ENCODE results near the gene FGF19. TPM values are rescaled to one million over a fixed set of nuclear protein-coding genes. Genes with fewer than 3 reads are reported as not detected.

The FGF19 gene
- total and polyA plus RNA-seq, 2 donors (not counting 1 experiment from before 2014, with no cell fraction given), result not detected

- CTCF ChIA-PET, result interaction anchor here (1.2 to 4.3 kb wide), 3 partner anchors 33 to 571 kb away, joined by 3 to 21 read pairs (median 8); no protein-coding TSS in a partner anchor
- no peak for DNase-seq
- no peak overlapping the region for H3K4me3 Mint-ChIP-seq
- H2AFZ ChIP-seq (ENCODE audit: insufficient read depth, low read depth, low read length, poor library complexity, severe bottlenecking), result no peak overlapping the region
- H4K20me1 ChIP-seq (ENCODE audit: control insufficient read depth, insufficient read depth, low read length, poor library complexity, severe bottlenecking), result peaks cover 35% of the 10 kb centered on the region
- H3K4me2 ChIP-seq (replicated peaks; ENCODE audit: low read depth, low read length, poor library complexity, severe bottlenecking), result no peak overlapping the region
- no peaks in the 10 kb centered on the region for H3K9me3 Mint-ChIP-seq (ENCODE audit: insufficient read depth)
- peaks cover 26% of the 10 kb centered on the region for H3K79me2 ChIP-seq (ENCODE audit: control insufficient read depth, insufficient read depth, low read length)
- intact Hi-C loops (cut with micrococcal nuclease), result loop anchor here (10.0 kb wide), 2 partner anchors 377 to 767 kb away; partner anchors contain the start of genes IGHMBP2, MRPL21 and MYEOV
- H3K27ac Mint-ChIP-seq, result no peak overlapping the region
- H3K9me3 ChIP-seq (ENCODE audit: control extremely low read depth in 1 of 3, control insufficient read depth in 2 of 3, insufficient read depth in 1 of 3, low read length in 2 of 3), result no peaks in the 10 kb centered on the region
- POLR2A ChIA-PET, result no interaction called here
- no peak overlapping the region for H3K27ac ChIP-seq (ENCODE audit: low read length in 2 of 2)
- peaks cover 0 to 3% (median 0%) of the 10 kb centered on the region in 4 experiments for H3K27me3 ChIP-seq (replicated peaks in 1 of 4; ENCODE audit: control extremely low read depth in 1 of 4, control insufficient read depth in 3 of 4, insufficient read depth in 4 of 4, low read length in 3 of 4)
- H3K4me3 ChIP-seq (ENCODE audit: control extremely low read depth in 1 of 5, extremely low read depth in 1 of 5, insufficient read depth in 1 of 5, low read depth in 2 of 5, low read length in 4 of 5), result no peak overlapping the region
- H3K4me1 ChIP-seq (ENCODE audit: control insufficient read depth in 2 of 2, insufficient read depth in 2 of 2, low read length in 2 of 2), result peaks cover 20 to 26% of the 10 kb centered on the region in 2 donors
- H3K9ac ChIP-seq (ENCODE audit: low read length), result no peak overlapping the region
- 89% methylated on average over 7 of the region's 10 CpGs for WGBS (ENCODE audit: insufficient coverage)
- TF ChIP-seq EZH2 (IDR thresholded peaks at IDR 0.05; ENCODE audit: borderline replicate concordance, insufficient read depth, low read depth, low read length, poor library complexity, severe bottlenecking), result no peak
- TF ChIP-seq CTCF (IDR thresholded peaks at IDR 0.05), result no peak
- ATAC-seq (ENCODE audit: low read depth), result no peak
- peaks cover 35% of the 10 kb centered on the region for H3K4me1 Mint-ChIP-seq
- H3K36me3 ChIP-seq (replicated peaks in 1 of 2; ENCODE audit: control extremely low read depth in 1 of 2, control insufficient read depth in 1 of 2, extremely low read depth in 1 of 2, insufficient read depth in 2 of 2, low read length in 1 of 2), result peaks cover 0 to 38% of the 10 kb centered on the region in 2 experiments
- H3K27me3 Mint-ChIP-seq, result peaks cover 6% of the 10 kb centered on the region
Observed at GRCh38 chr11:69671734-69672465, 31.9 kb downstream of the FGF19 start.
